GM20431 (cell line): ENCODE measurements around the gene ETS2.

Experiments used
- in situ Hi-C: fragments of 300-500 bp; cut with MseI, MboI; formaldehyde crosslinking; loops from one replicate; pipeline ENCODE4 v1.15.0; 2020; ENCODE audit warnings: low sequenced_read_pairs; ENCODE audit not compliant: unreplicated experiment

ETS2 gene

DNA sequence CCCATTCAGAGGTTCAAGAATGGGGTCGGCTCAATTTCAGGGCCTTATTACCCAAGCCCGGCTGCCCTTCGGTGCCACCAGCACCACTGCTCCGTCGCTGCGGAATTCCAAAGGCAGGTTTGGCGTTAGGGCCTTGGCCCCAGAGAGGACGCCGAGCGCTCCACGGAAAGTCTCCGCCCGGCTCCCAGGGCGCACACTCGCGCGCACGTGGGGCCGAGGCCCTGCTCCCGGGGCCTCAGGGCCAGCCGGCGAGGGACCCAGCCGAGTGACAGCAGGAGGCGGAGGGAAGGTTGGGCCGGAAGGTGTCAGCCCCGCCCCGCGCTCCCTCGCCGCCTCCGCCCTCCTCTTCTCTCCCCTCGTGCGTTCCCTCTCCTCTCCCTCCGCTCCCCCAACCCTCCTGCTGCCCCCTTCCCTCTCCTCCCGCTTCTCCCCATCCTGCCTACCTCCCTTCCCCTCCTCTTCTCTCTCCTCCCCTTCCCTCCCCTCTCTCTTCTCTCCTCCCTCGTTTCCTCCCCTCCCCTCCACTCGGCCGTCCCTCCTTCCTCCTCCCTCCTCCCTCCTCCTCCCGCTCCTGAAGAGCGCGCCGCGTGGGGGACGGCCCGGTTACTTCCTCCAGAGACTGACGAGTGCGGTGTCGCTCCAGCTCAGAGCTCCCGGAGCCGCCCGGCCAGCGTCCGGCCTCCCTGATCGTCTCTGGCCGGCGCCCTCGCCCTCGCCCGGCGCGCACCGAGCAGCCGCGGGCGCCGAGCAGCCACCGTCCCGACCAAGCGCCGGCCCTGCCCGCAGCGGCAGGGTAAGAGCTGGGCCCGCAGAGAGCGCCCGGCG lies at the start of gene ETS2:
ETS2 (plus strand) TSS at position 602 of the 825 bp plus-strand sequence. CDS start 4,106 bp downstream, outside the sequence.
- in situ Hi-C loops = no loop called here

DNA sequence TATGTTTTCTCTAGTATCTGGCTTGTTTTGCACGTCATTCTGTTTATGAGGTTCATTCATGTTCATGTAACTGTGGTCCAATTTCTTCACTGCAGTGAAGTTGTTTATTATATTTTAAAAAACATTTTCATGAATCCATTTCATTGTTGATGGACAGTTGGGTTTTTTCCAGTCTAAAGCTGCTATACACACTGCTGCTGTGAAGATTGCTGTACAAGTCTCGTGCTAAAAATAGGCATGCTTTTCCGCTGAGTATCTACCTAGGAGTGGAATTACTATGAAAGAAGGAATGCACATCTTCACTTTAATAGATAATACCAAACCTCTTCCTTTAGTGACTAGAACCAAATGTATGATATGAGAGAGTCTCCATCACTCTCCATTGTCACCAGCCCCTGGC lies 49.0 kb upstream of the ETS2 start:
- in situ Hi-C loops = no loop called here

- in situ Hi-C loops = no loop called here
Measured at GRCh38 chr21:38758501-38759214, 47.1 kb upstream of the ETS2 start.

GRCh38 chr21:38759413-38759812 lies 46.3 kb upstream of the ETS2 start:
- in situ Hi-C loops = no loop called here

DNA sequence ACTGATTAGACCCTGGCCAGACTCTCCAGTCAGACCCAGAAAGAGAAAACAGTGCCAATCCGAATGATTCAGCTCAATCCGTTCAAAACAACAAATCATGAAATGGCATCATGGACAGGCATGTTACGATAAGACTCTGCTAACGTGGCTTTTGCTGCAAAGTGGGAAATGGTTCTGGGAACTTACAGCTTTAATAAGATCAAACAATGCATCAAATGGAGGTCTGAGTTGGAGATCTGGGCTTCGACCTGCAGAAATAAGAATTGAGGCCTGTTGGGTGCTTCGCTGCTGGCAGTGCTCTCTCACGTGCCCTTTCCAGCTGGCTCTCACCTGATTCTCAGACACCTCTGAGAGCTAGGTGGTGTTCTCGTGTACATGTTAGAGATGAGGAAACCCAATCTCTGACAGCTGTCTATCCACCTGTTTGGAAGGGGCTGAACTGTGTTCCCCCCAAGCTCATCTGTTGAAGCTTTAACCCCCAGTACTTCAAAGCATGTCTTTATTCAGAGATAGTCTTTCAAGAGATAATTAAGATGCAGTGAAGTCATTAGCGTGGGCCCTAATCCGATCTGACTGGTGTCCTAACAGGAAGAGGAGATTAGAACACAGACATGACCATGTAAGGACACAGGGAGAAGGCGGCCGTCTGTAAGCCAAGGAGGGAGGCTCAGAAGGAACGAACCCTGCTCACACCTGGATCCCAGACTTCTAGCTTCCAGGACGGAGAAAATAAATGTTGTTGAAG lies 45.5 kb upstream of the ETS2 start:
- in situ Hi-C loops = no loop called here

- in situ Hi-C loops = no loop called here
Measured at GRCh38 chr21:38760762-38761155, 45.0 kb upstream of the ETS2 start.

DNA sequence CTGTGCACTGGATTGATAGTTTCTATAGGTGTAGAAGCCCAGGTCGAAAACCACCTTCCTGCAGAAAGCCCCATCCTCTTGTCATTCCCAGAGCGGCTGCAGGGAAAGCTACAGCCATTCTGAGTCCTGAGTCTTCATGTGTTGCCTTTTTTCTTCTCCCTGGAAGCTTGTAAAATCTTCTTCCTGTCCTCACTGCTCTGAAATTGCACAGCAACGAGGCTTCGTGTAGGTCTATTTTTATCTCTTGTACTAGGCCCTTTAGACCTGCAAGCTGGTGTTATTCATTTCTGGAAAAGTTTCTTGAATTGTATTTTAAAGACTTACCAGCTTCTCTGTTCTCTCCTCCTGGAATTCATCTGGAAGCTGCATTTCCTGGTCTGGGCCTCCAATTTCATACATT lies 44.2 kb upstream of the ETS2 start:
- in situ Hi-C loops = no loop called here

GRCh38 chr21:38765056-38765455 lies 40.7 kb upstream of the ETS2 start:
- in situ Hi-C loops = no loop called here

DNA sequence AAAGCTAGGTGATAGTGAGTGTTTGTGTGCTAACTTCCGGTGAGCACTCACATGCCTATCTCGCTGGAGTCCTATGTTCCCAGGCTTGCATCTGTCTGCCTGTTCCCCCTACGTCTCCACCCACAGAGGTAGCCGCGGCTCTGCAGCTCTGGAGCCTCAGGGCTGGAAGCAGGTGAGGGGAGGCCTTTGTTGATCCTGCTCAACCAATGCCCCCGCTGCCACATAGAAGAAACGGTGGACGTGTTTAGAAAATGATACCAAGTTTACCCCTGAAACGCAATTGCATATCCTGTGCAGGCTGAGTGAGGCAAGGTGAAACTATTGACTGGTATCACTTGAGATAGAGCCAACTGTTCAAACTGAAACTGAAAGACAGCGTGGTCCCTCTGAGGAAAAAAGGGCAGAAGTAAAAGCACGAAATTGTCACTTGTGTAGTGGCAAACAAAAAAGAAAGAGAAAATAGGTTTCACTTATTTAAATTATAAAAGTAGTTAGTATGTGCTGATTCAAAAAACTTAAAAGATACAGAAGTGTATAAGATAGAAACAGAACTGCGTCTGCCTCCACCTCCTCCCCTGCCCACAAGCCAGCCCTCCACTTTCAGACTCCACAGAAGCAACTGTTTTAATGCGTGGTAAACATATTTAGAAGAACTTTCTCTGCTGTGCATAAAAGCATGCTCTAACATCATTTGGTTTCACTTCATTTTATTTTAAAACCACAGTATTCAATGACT lies 38.6 kb upstream of the ETS2 start:
- in situ Hi-C loops = no loop called here

DNA sequence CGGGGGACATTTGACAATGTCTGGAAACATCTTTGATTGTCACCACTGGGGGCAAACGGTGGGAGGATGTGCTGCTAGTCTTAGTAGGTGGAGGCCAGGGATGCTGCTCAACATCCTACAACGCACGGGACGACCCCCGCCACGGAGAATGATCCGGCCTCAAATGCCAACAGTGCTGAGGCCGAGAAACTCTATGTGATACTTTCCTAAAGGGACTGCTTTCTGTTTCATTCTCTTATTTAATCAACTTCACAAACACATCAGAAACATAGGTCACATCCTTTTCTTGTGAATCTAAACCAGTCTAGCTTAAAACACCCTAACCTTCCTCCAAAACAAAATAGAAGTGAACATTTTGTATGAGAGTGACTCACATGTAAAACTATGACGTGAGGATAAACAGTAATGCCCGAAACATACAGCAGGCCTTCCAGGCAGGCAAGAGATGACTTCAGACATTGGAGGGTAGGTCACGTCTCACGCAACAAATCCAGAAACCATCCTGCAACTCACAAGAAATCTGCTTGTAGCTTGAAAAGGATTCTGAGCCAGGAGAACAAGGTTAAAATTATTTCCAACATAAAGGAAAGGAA lies 37.2 kb upstream of the ETS2 start:
- in situ Hi-C loops = no loop called here

- in situ Hi-C loops = no loop called here
Measured at GRCh38 chr21:38769191-38769780, 36.4 kb upstream of the ETS2 start.

DNA sequence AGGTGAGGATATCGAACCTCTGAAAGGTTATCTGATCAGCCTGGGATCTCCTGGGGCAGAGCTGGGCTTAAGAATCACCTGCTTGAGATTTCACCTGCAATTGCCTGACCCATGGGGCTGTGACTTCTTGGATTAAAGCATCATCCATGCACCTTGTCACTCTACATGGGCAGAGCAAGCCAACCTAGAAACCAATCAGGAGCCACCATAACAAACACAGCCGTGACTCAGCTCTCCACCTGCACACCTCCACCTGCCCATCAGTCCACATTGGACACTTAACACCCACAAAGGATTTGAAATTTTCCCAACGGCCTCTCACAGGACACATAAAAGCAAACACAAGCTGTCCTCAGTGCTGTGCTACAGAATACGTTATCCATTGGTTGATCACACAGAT lies 35.1 kb upstream of the ETS2 start:
- in situ Hi-C loops = no loop called here

DNA sequence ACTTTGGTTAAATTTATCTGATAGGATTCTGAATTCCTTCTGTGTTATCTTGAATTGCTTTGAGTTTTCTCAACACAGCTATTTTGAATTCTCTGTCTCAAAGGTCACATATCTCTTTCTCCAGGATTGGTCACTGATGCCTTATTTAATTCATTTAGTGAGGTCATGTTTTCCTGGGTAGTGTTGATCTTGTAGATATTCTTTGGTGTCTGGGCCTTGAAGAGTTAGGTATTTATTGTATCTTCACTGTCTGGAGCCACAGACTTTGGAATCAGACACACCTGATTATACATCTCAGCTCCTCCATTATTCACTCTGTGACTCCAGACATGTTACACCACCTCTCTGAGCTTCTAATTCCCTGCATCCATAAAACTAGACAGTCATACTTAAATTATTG lies 34.2 kb upstream of the ETS2 start:
- in situ Hi-C loops = no loop called here

DNA sequence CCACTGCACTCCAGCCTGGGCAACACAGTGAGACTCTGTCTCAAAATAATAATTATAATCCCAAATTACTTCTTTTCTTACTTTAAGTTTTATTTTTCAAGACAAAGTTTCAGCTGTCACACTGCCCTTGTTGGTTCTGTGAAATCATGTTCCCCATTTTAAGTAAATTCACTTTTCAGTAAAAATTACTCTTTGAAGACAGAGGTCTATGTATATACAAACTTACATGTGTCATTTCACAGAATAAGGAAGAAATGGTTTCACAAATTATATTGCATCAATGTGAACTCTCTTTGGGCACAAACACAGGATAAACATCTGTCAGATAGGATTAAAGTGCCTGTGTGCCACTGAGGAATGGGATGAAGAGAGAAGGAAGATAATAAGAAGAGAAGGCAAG lies 33.1 kb upstream of the ETS2 start:
- in situ Hi-C loops = no loop called here

- in situ Hi-C loops = no loop called here
Measured at GRCh38 chr21:38773099-38774061, 32.3 kb upstream of the ETS2 start.

GRCh38 chr21:38774152-38774551 lies 31.6 kb upstream of the ETS2 start:
- in situ Hi-C loops = no loop called here

DNA sequence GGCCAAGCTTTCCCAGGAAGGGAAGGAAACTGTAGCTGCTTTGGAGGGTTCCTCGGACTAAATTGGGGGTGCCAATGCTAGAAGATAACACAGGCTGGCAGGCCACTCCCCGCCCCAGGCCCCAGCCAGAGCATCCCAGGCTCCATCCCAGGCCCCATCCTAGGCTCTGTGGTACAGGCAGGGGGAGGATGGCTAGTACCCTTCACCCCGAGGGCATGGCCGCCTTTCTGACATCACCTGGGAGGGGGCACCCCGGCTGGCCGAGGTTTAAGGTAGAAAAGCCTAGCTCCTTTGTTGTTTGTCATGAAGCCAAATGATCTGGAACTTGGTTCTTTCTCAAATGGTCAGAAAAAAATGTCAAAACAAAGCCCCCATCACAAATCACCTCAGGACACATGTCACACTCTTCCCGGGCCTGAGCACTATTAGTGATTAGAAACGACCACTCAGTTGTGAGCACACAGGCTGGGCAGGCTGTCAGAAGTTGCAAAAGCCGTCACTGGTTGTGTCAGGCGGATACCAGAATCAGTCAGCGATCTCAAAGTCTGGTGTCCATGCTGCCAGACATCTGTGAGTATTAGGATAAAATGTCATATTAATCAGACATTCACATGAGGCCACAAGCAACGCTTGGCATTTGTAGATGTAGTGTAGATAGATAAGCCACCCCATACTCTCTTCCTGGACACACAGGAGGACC lies 31.0 kb upstream of the ETS2 start:
- in situ Hi-C loops = no loop called here

GRCh38 chr21:38775733-38776132 lies 30.0 kb upstream of the ETS2 start:
- in situ Hi-C loops = no loop called here
